Measurements from ENCODE around the gene KCNIP4. TPM values are rescaled to one million over a fixed set of nuclear protein-coding genes. Genes with fewer than 3 reads are reported as not detected.
A peak's percentile ranks its signal among the peaks of the same experiment; 100 is the strongest.

Gene KCNIP4
- total and polyA plus RNA-seq, 12 donors, result 0.15 TPM; not detected in 11

DNA sequence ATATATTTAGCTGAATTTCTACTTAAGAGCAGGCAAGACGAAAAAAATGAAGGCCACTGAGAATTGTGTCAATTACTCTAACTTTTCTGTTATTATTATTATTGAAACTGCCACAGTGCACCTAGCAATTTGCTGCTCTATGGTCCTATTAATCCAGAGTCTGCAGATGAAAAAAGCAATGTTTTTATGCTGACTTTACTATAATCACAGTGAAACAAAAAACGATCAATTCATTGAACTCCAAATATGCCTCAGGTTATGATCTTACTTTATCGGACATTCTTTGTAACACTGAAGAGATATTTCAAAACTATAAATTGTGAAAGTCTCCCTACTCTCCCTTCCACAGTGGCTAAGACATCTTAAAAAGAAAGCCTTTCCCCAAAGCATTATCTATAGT lies 474.4 kb downstream of the KCNIP4 start:
- no peak overlapping the region for H3K27ac ChIP-seq
- 49 to 63% methylated on average over 3 of the region's 3 CpGs for WGBS, 2 donors
- H3K27me3 ChIP-seq, result peaks cover 0 to 3% (median 0%) of the 10 kb centered on the region in 7 donors
- no peak for ATAC-seq
- TF ChIP-seq, protein P1, sequence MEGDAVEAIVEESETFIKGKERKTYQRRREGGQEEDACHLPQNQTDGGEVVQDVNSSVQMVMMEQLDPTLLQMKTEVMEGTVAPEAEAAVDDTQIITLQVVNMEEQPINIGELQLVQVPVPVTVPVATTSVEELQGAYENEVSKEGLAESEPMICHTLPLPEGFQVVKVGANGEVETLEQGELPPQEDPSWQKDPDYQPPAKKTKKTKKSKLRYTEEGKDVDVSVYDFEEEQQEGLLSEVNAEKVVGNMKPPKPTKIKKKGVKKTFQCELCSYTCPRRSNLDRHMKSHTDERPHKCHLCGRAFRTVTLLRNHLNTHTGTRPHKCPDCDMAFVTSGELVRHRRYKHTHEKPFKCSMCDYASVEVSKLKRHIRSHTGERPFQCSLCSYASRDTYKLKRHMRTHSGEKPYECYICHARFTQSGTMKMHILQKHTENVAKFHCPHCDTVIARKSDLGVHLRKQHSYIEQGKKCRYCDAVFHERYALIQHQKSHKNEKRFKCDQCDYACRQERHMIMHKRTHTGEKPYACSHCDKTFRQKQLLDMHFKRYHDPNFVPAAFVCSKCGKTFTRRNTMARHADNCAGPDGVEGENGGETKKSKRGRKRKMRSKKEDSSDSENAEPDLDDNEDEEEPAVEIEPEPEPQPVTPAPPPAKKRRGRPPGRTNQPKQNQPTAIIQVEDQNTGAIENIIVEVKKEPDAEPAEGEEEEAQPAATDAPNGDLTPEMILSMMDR (IDR thresholded peaks at IDR 0.05), result no peak
- no peak overlapping the region for H3K4me3 ChIP-seq
- no peaks in the 10 kb centered on the region for H3K4me1 ChIP-seq
- H3K36me3 ChIP-seq, result no peaks in the 10 kb centered on the region
- intact Hi-C loops (cut with DNase I), result loop anchor here in 1 of 10 donors (10.0 kb wide), 1 partner anchor 699 kb away; no protein-coding TSS in a partner anchor
- H3K9me3 ChIP-seq, result no peaks in the 10 kb centered on the region
- DNase-seq, result no peak

DNA sequence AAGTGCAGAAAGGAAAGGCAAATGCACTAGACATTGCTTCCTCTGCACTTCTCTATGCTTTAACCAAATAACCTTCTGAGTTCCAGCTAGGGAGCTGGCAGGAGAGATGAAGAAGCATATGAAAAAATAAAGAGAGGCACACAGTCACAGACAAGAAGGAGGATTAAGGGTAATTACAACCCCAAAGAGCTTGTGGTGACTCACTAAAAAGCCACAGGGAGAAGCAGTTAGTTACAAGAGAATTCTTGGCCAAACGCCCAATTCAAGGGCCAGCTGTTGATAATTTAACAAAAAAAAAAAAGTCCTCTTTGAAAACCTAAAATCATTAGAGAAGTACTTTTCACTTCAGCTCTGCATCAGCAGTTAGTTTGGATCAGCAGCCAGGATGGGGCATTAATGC lies 478.0 kb downstream of the KCNIP4 start:
- no peak overlapping the region for H3K27ac ChIP-seq
- intact Hi-C loops (cut with DNase I), result loop anchor here in 1 of 10 donors (10.0 kb wide), 1 partner anchor 696 kb away; no protein-coding TSS in a partner anchor
- no peak for ATAC-seq

DNA sequence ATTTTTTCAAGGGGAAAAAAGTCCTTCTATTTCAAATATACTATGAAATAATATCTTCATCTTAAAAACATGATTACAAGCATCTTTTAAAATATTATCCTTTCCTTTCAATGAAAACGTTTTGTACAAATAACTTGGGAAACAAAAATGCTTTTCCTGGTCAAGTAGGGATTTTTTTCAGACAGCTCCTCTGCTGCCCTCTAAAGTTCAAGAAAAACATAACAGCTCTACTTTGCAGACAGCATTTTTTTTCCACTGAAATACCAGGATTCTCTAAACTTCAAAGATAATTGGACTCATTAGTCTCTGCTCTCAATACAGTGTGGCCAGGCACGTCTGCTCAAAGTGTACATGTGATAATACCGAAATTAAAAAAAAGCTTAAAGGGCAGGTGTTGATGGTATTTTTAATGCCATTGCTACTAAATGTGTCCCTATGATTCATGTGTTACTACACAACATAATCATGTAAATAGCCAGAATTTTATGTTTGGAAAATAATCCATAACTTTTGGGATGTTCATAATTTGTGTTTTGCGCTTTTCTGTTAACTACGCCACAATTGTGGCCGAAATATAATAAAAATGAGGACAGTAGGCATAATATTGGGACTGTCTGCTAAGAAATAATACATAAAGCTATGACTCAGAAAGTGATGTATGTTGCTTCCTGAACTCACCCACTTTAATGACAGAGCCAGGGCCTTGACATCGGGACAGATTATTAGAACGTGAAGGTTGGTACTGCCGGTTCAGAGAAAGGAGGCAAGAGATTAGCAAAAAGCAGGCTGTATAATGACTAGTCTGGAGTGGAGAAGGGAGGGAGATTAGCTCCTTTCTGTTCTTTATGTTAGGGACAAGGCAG lies 478.9 kb downstream of the KCNIP4 start:
- no peaks in the 10 kb centered on the region for H3K9me3 ChIP-seq
- no peak for ATAC-seq
- no peak overlapping the region for H3K27ac ChIP-seq
- H3K4me3 ChIP-seq, result no peak overlapping the region
- WGBS, 2 donors, result 44 to 46% methylated on average over 9 of the region's 9 CpGs
- intact Hi-C loops (cut with DNase I), result loop anchor here in 1 of 10 donors (10.0 kb wide), 1 partner anchor 695 kb away; no protein-coding TSS in a partner anchor
- DNase-seq, result no peak
- TF ChIP-seq, protein P1 (IDR thresholded peaks at IDR 0.05), result peak in 7 of 9 donors; percentile 6 to 56 (median 33)
- H3K27me3 ChIP-seq, result peaks cover 0 to 5% (median 0%) of the 10 kb centered on the region in 7 donors
- no peaks in the 10 kb centered on the region for H3K4me1 ChIP-seq
- no peaks in the 10 kb centered on the region for H3K36me3 ChIP-seq

More for the DNA sequence above, 478.0 kb downstream of the KCNIP4 start:
- Histone ChIP-seq H3K36me3 (no peaks in the 10 kb centered on the region), H3K4me3 (no peak overlapping the region), H3K27me3 (peaks cover 0 to 4% (median 0%) of the 10 kb centered on the region in 7 donors), H3K9me3 (no peaks in the 10 kb centered on the region), H3K4me1 (no peaks in the 10 kb centered on the region)
- peak in 1 of 2 donors; percentile 5 for DNase-seq
- TF ChIP-seq, protein P1 (IDR thresholded peaks at IDR 0.05), result no peak
- 18 to 26% methylated on average over 1 of the region's 1 CpG for WGBS, 2 donors

DNA sequence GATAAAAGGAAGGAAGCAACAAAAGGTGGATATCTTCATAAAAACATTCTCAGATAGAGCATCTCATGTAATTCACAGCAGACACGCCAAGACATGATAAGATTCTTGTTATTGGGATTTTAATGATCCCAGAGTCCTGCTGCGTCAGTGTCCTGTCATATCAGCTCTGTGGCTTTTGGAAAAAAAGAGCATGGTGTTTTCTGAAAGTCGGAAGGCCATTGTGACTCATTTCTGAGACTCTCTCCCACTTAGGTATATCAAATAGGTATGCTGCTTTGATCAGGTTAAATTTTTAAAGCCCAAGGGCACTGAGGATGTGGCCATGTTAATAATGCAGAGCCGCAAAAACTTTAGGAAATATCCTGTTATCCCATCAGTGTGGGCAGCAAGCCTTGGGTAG lies 481.0 kb downstream of the KCNIP4 start:
- no peak for DNase-seq
- TF ChIP-seq, protein P1 (IDR thresholded peaks at IDR 0.05), result no peak
- Histone ChIP-seq H3K4me3 (no peak overlapping the region), H3K9me3 (peaks cover 0 to 15% (median 2%) of the 10 kb centered on the region in 11 donors), H3K27ac (no peak overlapping the region), H3K36me3 (no peaks in the 10 kb centered on the region), H3K27me3 (peaks cover 0 to 5% (median 0%) of the 10 kb centered on the region in 7 donors), H3K4me1 (no peaks in the 10 kb centered on the region)
- ATAC-seq, result no peak
- 66% methylated on average over 4 of the region's 4 CpGs for WGBS, 2 donors
- intact Hi-C loops (cut with DNase I), result no loop called here

All from heart right ventricle (tissue), 16 donors.